IMR-90 (cell line): ENCODE results near the gene REXO1. TPM values are rescaled to one million over a fixed set of nuclear protein-coding genes. Genes with fewer than 3 reads are reported as not detected.
"Not testable (repeated sequence)": the region's sequence is repeated elsewhere in the genome, so short reads cannot be mapped to it uniquely, and the experiment has no call there.

Experiments used
- ATAC-seq: fragments of 200-7000 bp; cut with Tn5 transposase; 2 replicates; pipeline ENCODE4 v1.9.1; 2020; ENCODE audit warnings: low read depth, mild to moderate bottlenecking, moderate library complexity
- BruUV-seq: library from RNA; stranded (reverse); fragments of 400-500 nt; replicated peaks from 2 replicates; lab custom pipeline; 2021; lab: Mats Ljungman, UMichigan
- CTCF ChIA-PET: fragments of 300-600 bp; formaldehyde crosslinking; extraction: SDS; loops from one replicate; lab custom pipeline; 2021; ENCODE audit warnings: antibody characterized with exemption; lab: Yijun Ruan, JAX
- POLR2A ChIA-PET: fragments of 300-600 bp; sonication (Branson Sonifier 250); formaldehyde crosslinking; loops from one replicate; lab custom pipeline; 2022; ENCODE audit warnings: antibody characterized with exemption; ENCODE audit not compliant: unreplicated experiment; lab: Charles Lee
- DNase-seq: peaks from one replicate; pipeline ENCODE4 v3.0.0; 2013
- H2AFZ ChIP-seq: replicated peaks from 2 replicates; pipeline ENCODE3; 2013; ENCODE audit warnings: low read length, mild to moderate bottlenecking; ENCODE audit not compliant: poor library complexity
- H2AK5ac ChIP-seq: 2 replicates; pipeline ENCODE4 v1.6.1; 2013; ENCODE audit warnings: low read depth, low read length, inconsistent platforms
- H2AK9ac ChIP-seq: replicated peaks from 2 replicates; pipeline ENCODE3; 2013; ENCODE audit warnings: mild to moderate bottlenecking, low read depth, low read length, moderate library complexity; ENCODE audit not compliant: poor library complexity
- H2BK120ac ChIP-seq: 2 replicates; pipeline ENCODE4 v1.6.1; 2013; ENCODE audit warnings: low read depth, low read length, inconsistent platforms
- H2BK15ac ChIP-seq: 3 replicates; pipeline ENCODE4 v1.6.1; 2013; ENCODE audit warnings: low read depth, low read length, inconsistent platforms
- H2BK20ac ChIP-seq: 2 replicates; pipeline ENCODE4 v1.6.1; 2013; ENCODE audit warnings: low read depth, mild to moderate bottlenecking, inconsistent platforms, low read length, moderate library complexity
- H2BK5ac ChIP-seq: 2 replicates; pipeline ENCODE4 v1.6.1; 2013; ENCODE audit warnings: mild to moderate bottlenecking, low read depth, low read length, inconsistent platforms; ENCODE audit not compliant: poor library complexity, severe bottlenecking
- H3K14ac ChIP-seq: replicated peaks from 2 replicates; pipeline ENCODE4 v1.6.1; 2013; ENCODE audit warnings: low read depth, low read length, inconsistent platforms
- H3K18ac ChIP-seq: 2 replicates; pipeline ENCODE4 v1.6.1; 2013; ENCODE audit warnings: low read depth, low read length, control low read depth
- H3K23ac ChIP-seq: 2 replicates; pipeline ENCODE4 v1.6.1; 2013; ENCODE audit warnings: low read depth, low read length, inconsistent platforms
- H3K27ac ChIP-seq: 2 replicates; pipeline ENCODE4 v1.5.1; 2013; ENCODE audit warnings: mild to moderate bottlenecking, control low read depth, low read length; ENCODE audit not compliant: insufficient read depth
- H3K27me3 ChIP-seq: 2 replicates; pipeline ENCODE4 v1.6.1; 2013; ENCODE audit warnings: low read length; ENCODE audit not compliant: control insufficient read depth, insufficient read depth
- H3K36me3 ChIP-seq: 2 replicates; pipeline ENCODE4 v1.6.1; 2013; ENCODE audit warnings: low read length, mixed read lengths; ENCODE audit not compliant: control insufficient read depth, insufficient read depth
- H3K4ac ChIP-seq: 2 replicates; pipeline ENCODE4 v1.6.1; 2013; ENCODE audit warnings: low read depth, low read length, inconsistent platforms
- H3K4me1 ChIP-seq: 2 replicates; pipeline ENCODE4 v1.6.1; 2013; ENCODE audit warnings: low read length, mixed read lengths; ENCODE audit not compliant: control insufficient read depth, insufficient read depth
- H3K4me2 ChIP-seq: 2 replicates; pipeline ENCODE4 v1.6.1; 2013; ENCODE audit warnings: low read depth, mild to moderate bottlenecking, control low read depth, low read length, moderate library complexity
- H3K4me3 ChIP-seq: 2 replicates; pipeline ENCODE4 v1.5.1; 2013; ENCODE audit warnings: low read depth, mild to moderate bottlenecking, control low read depth, low read length, moderate library complexity; ENCODE audit not compliant: insufficient read depth
- H3K56ac ChIP-seq: 2 replicates; pipeline ENCODE4 v1.6.1; 2013; ENCODE audit warnings: low read length, inconsistent platforms; ENCODE audit not compliant: insufficient read depth; ENCODE audit errors: extremely low read depth
- H3K79me1 ChIP-seq, 2 experiments: 2 replicates each; pipeline ENCODE4 v1.6.1; 2013; ENCODE audit warnings: low read length in 2 of 2, inconsistent platforms in 1 of 2, low read depth in 1 of 2
- H3K9ac ChIP-seq: 2 replicates; pipeline ENCODE4 v1.6.1; 2013; ENCODE audit warnings: low read depth, low read length, control low read depth
- H3K9me1 ChIP-seq: 2 replicates; pipeline ENCODE4 v1.6.1; 2013; ENCODE audit warnings: low read length, inconsistent platforms; ENCODE audit not compliant: insufficient read depth
- H3K9me3 ChIP-seq: 2 replicates; pipeline ENCODE4 v1.6.1; 2013; ENCODE audit warnings: low read length; ENCODE audit not compliant: control insufficient read depth, insufficient read depth
- H4K20me1 ChIP-seq: 2 replicates; pipeline ENCODE4 v1.6.1; 2013; ENCODE audit warnings: low read length, inconsistent platforms; ENCODE audit not compliant: insufficient read depth
- H4K5ac ChIP-seq: 2 replicates; pipeline ENCODE4 v1.6.1; 2013; ENCODE audit warnings: mild to moderate bottlenecking, low read depth, low read length, control low read depth
- H4K8ac ChIP-seq, 2 experiments: 2 replicates each; pipeline ENCODE4 v1.6.1; 2013; ENCODE audit warnings: low read depth in 2 of 2, low read length in 2 of 2, control low read depth in 1 of 2, inconsistent platforms in 1 of 2
- H4K91ac ChIP-seq: 2 replicates; pipeline ENCODE4 v1.6.1; 2013; ENCODE audit warnings: low read depth, low read length, inconsistent platforms; ENCODE audit not compliant: insufficient read depth
- MAFK ChIP-seq: IDR thresholded peaks from 2 replicates; pipeline ENCODE4 v1.6.1; 2012; ENCODE audit warnings: low read depth, low read length, improper control_type of control experiment
- SMC3 ChIP-seq: fragments of 150-350 bp; IDR thresholded peaks from 2 replicates; pipeline ENCODE4 v1.6.1; 2016; ENCODE audit warnings: low read depth, mild to moderate bottlenecking, antibody characterized with exemption, low read length, moderate library complexity
- USF2 ChIP-seq: fragments of 150-350 bp; IDR thresholded peaks from 2 replicates; pipeline ENCODE4 v1.6.1; 2017; ENCODE audit warnings: mild to moderate bottlenecking, antibody characterized with exemption, low read length, low read depth
- WGBS, 2 experiments: methylation state at CpG; one replicate each; pipeline versions ENCODE4 v1.1.5 to v1.1.7; 2013; ENCODE audit warnings: missing lambda C conversion rate in 2 of 2; ENCODE audit not compliant: insufficient read length in 1 of 2; ENCODE audit errors: extremely low coverage in 2 of 2; 5-methylcytosine and 5-hydroxymethylcytosine counted together
- dilution Hi-C: fragments of 300-500 bp; cut with HindIII; formaldehyde crosslinking; loops from one replicate; pipeline ENCODE4 v1.14.3; 2018; ENCODE audit warnings: low sequenced_read_pairs; ENCODE audit not compliant: unreplicated experiment
- in situ Hi-C: fragments of 300-500 bp; cut with MboI; formaldehyde crosslinking; loops from 3 replicates; pipeline ENCODE4 v1.14.3; 2019; ENCODE audit warnings: low sequenced_read_pairs, inconsistent platforms, mixed read lengths
- intact Hi-C: fragments of 100-400 bp; cut with micrococcal nuclease; formaldehyde crosslinking; loops from 2 replicates; pipeline ENCODE4 v1.10.0; 2022
- polyA plus RNA-seq, 3 experiments: library from polyadenylated mRNA; depleted of rRNA; stranded (reverse); fragments of >200 nt; gene quantifications; 2 replicates each; pipeline ENCODE4 v1.2.3, GENCODE V29; 2012; ENCODE audit warnings: low replicate concordance in 1 of 3
- total RNA-seq: library from RNA; depleted of rRNA; stranded (reverse); fragments of >200 nt; gene quantifications from 2 replicates; pipeline ENCODE4 v1.2.3, GENCODE V29; 2012

The REXO1 gene
- total and polyA plus RNA-seq, 2 of the 4 experiments (the other 2 are of a cell fraction) = 1.4 to 63.7 TPM

- peaks cover 12% of the 10 kb centered on the region; the same call in 1 of the 2 replicates for H3K36me3 ChIP-seq
- 0 out of 2 replicates have a peak overlapping the region, but pooled peaks have one; percentile 35 for H3K14ac ChIP-seq
- no peak overlapping the region for H4K8ac ChIP-seq
- H3K4me2 ChIP-seq = no peak overlapping the region; the same call in 1 of the 2 replicates
- peaks cover 46% of the 10 kb centered on the region for H4K20me1 ChIP-seq
- ATAC-seq (no peak), DNase-seq (no peak)
- peaks cover 4 to 44% of the 10 kb centered on the region in 2 experiments for H3K79me1 ChIP-seq
- no peaks in the 10 kb centered on the region for H3K9me3 ChIP-seq
- H2AFZ ChIP-seq = no peak overlapping the region
- TF ChIP-seq SMC3 = no peak
- no peak for TF ChIP-seq MAFK
- TF ChIP-seq USF2 = no peak
- ChIA-PET CTCF (no interaction called here), POLR2A (no interaction called here)
- 0 out of 2 replicates have a peak overlapping the region, but pooled peaks have one; percentile 37 for H3K23ac ChIP-seq
- peaks cover 18% of the 10 kb centered on the region for H3K9me1 ChIP-seq
- in situ Hi-C loops = no loop called here
- peaks cover 24% of the 10 kb centered on the region for H3K4me1 ChIP-seq
- peak overlapping the region; percentile 78 for H2AK9ac ChIP-seq
- no peak overlapping the region for H2BK15ac ChIP-seq
- H3K4me3 ChIP-seq = no peak overlapping the region
- H4K5ac ChIP-seq = no peak overlapping the region
- no peak overlapping the region for H2BK5ac ChIP-seq
- H3K18ac ChIP-seq = no peak overlapping the region
- no peak overlapping the region for H4K91ac ChIP-seq
- WGBS, 2 experiments = 80% methylated on average over 17 of the region's 31 CpGs; no CpG with 5 or more reads in 1 of the 2 experiments
- H3K4ac ChIP-seq = no peak overlapping the region
- no peak overlapping the region for H3K56ac ChIP-seq
- BruUV-seq = no TSS peak
- intact Hi-C loops = no loop called here
- H3K27ac ChIP-seq = no peak overlapping the region
- no peak overlapping the region; the same call in 1 of the 2 replicates for H2AK5ac ChIP-seq
- H3K27me3 ChIP-seq = no peaks in the 10 kb centered on the region
- H2BK20ac ChIP-seq = no peak overlapping the region
- no peak overlapping the region for H3K9ac ChIP-seq
- dilution Hi-C loops = no loop called here
- no peak overlapping the region for H2BK120ac ChIP-seq
Measured at GRCh38 chr19:1882089-1882785, 34.0 kb upstream of the REXO1 start.

DNA sequence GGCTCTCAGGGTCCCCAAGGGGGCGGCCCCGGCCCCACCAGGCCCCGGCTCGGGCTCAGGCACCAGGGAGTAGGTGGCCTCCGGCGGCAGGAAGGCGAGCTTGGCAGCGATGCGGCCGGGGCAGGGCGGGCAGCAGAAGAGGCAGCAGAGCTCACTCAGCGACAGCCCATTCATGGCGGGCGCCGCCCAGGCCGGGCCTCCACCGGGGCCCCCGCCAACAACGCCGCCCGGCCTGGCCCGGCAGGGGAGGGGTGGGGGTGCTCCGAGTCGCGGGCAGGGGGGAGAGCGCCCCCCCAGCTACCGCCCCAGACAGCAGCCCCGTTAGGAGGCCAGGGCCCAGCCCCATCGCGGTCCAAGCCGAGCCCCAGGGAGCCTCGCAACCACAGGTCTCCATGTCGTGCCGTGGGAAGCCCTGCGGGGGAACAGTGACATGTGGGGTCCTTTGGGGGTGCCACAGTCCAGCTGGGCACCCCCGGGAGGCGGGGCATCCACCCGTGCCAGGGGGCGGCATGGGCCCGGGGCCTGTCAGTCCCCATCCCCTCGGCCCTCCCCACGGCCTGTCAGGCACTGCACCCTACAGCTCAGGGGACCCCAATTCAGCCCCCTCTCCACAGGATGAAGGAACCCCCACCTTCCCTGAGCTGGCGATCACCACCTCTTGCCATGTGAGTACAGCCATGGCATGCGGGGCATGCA, 33.3 kb upstream of the REXO1 start:
- POLR2A ChIA-PET, H3K4me3 ChIP-seq, H2BK5ac ChIP-seq, H3K9me3 ChIP-seq, H3K23ac ChIP-seq, DNase-seq, H3K14ac ChIP-seq, in situ Hi-C loops, H2AK9ac ChIP-seq, H4K5ac ChIP-seq, CTCF ChIA-PET, H2BK20ac ChIP-seq, H3K4me2 ChIP-seq, BruUV-seq, H2BK15ac ChIP-seq, H4K91ac ChIP-seq, H2AFZ ChIP-seq, H3K27ac ChIP-seq, H3K56ac ChIP-seq, H2BK120ac ChIP-seq, H4K8ac ChIP-seq, H3K9ac ChIP-seq, H3K18ac ChIP-seq, ATAC-seq, H3K4ac ChIP-seq, dilution Hi-C loops, H2AK5ac ChIP-seq, H3K27me3 ChIP-seq, intact Hi-C loops: not testable (repeated sequence)
- Histone ChIP-seq H3K9me1 (peaks cover 18% of the 10 kb centered on the region), H3K79me1 (peaks cover 5 to 44% of the 10 kb centered on the region in 2 experiments), H3K36me3 (peaks cover 12% of the 10 kb centered on the region; the same call in 1 of the 2 replicates), H4K20me1 (peaks cover 46% of the 10 kb centered on the region), H3K4me1 (peaks cover 26% of the 10 kb centered on the region)
- 94% methylated on average over 8 of the region's 44 CpGs; no CpG with 5 or more reads in 1 of the 2 experiments for WGBS, 2 experiments
